NCI-H1436 treated with DMSO at 0.1 percent for 48 hours (cell line): Measurements from ENCODE around the gene ZNF200.
"Not testable (repeated sequence)": the region's sequence is repeated elsewhere in the genome, so short reads cannot be mapped to it uniquely, and the experiment has no call there.

Experiments used
- DNase-seq: peaks from one replicate; lab custom pipeline; 2025; lab: John Stamatoyannopoulos, UW

ZNF200 gene

GRCh38 chr16:3252967-3253366 is 18.0 kb upstream of the ZNF200 start:
- no peak for DNase-seq

GRCh38 chr16:3249451-3249850 is 14.5 kb upstream of the ZNF200 start:
- DNase-seq, result no peak

- no peak for DNase-seq
These were observed 14.1 kb upstream of the ZNF200 start for GRCh38 chr16:3249020-3249419.

- DNase-seq, result no peak
These were observed 13.6 kb upstream of the ZNF200 start for GRCh38 chr16:3248596-3248995.

GRCh38 chr16:3246876-3247275 is 11.9 kb upstream of the ZNF200 start:
- no peak for DNase-seq

GRCh38 chr16:3246002-3246401 is 11.0 kb upstream of the ZNF200 start:
- no peak for DNase-seq

- DNase-seq, result no peak
These were observed 8.9 kb upstream of the ZNF200 start for GRCh38 chr16:3243882-3244281.

GRCh38 chr16:3242709-3243108 is 7.8 kb upstream of the ZNF200 start:
- no peak for DNase-seq

GRCh38 chr16:3241761-3242160 is 6.8 kb upstream of the ZNF200 start:
- no peak for DNase-seq

- DNase-seq, result no peak
These were observed 1.1 kb upstream of the ZNF200 start for GRCh38 chr16:3235856-3236669.

- no peak for DNase-seq
These were observed 458 bp downstream of the ZNF200 start for GRCh38 chr16:3234543-3234856.

GRCh38 chr16:3223913-3224515 is 10.9 kb downstream of the ZNF200 start:
- no peak for DNase-seq

- no peak for DNase-seq
These were observed 14.1 kb downstream of the ZNF200 start for GRCh38 chr16:3220839-3221238.

- DNase-seq, result no peak
These were observed 18.7 kb downstream of the ZNF200 start for GRCh38 chr16:3216263-3216640.

GRCh38 chr16:3215601-3216262 is 19.2 kb downstream of the ZNF200 start:
- no peak for DNase-seq

- no peak for DNase-seq
These were observed 19.9 kb downstream of the ZNF200 start for GRCh38 chr16:3214904-3215600.

- DNase-seq, result no peak
These were observed 22.4 kb downstream of the ZNF200 start for GRCh38 chr16:3212567-3212966.

GRCh38 chr16:3212006-3212405 is 23.0 kb downstream of the ZNF200 start:
- no peak for DNase-seq

GRCh38 chr16:3207086-3207953 is 27.6 kb downstream of the ZNF200 start:
- DNase-seq, result no peak

GRCh38 chr16:3205939-3206338 is 29.0 kb downstream of the ZNF200 start:
- not testable (repeated sequence) for DNase-seq

- DNase-seq, result no peak
These were observed 31.9 kb downstream of the ZNF200 start for GRCh38 chr16:3202903-3203539.
